ENCODE measurements around the gene SNAPC5.
A peak's percentile ranks its signal among the peaks of the same experiment; 100 is the strongest.

SNAPC5 gene, protein sequence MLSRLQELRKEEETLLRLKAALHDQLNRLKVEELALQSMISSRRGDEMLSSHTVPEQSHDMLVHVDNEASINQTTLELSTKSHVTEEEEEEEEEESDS

DNA sequence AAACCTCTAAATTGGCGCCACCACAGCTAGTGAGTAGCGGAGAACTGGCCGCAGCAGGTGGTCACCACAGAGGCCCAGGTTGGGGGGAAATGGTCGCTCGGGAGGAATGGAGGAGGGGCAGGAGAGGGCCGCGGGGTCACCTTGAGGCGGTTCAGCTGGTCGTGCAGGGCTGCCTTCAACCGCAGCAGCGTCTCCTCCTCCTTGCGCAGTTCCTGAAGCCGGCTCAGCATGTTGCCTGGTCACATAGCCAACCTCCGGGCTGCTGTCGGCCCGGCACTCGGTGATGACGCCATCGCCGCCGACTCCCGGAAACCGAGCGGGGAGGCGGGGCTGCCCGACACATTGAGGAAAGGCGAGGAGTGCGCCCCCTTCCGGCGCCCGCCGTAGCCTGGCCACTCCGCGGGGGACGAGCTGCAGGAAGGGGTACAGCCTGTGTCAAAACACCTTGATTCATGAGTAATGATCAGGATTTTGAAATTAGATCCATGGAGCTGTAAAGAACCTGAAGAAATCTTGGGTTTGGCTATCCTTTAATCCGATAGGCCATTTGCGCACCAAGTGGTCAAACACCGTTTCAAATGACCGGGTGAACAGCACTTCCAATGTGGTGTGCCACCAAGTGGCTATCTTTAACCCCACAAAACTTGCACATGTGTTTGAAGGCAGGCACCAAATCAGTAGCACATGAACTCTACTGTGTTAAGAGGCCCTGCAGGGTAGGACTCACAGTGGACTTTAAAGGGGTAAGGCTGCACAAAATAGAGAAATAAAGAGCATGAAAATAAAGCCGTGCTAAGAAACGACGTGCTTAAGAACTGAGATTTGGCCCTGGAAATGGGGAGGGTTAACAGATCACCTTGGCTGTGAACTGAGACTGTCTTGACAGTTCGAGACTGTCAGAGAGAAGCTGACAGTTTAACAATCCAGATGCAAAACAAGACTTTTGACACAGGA lies at the start of gene SNAPC5:
Gene SNAPC5 (minus strand): TSS at position 261 of the 954 bp plus-strand sequence. CDS start 31 bp downstream, at position 230.
- H3K36me3 ChIP-seq (ENCODE audit: control insufficient read depth in 1 of 2, insufficient read depth in 2 of 2, low read length in 2 of 2): peaks cover 58 to 60% of the 10 kb centered on the region in 2 donors

DNA sequence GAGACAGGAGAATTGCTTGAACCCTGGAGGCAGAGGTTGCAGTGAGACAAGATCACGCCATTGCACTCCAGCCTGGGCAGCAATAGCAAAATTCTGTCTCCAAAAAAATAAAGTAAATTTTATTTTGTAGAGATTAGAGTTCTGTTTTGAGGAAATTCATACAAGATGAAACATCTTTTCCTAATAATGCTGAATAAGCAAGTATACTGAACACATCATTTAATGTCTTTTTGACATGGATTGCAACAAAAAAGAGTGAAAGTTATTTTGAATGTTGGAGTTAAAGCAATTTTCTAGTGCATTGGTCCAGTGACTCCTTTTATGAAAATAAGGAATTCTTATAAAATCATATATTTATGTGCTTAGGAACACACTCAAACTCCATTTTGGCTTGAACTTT lies 47.7 kb upstream of the SNAPC5 start:
- H3K27me3 ChIP-seq (ENCODE audit: low read depth, low read length): no peaks in the 10 kb centered on the region
- no peaks in the 10 kb centered on the region for H3K4me1 ChIP-seq (ENCODE audit: control insufficient read depth in 1 of 2, insufficient read depth in 2 of 2, low read length in 2 of 2)
- no peaks in the 10 kb centered on the region for H3K9me3 ChIP-seq (ENCODE audit: control insufficient read depth in 1 of 2, low read length in 2 of 2)
- H3K27ac ChIP-seq (ENCODE audit: low read length): no peak overlapping the region
- no peak overlapping the region for H3K4me3 ChIP-seq (ENCODE audit: low read depth in 1 of 2, low read length in 2 of 2)
- peaks cover 0 to 4% of the 10 kb centered on the region in 2 donors for H3K36me3 ChIP-seq (ENCODE audit: control insufficient read depth in 1 of 2, insufficient read depth in 2 of 2, low read length in 2 of 2)

More for the DNA sequence above, at the start of gene SNAPC5:
- Histone ChIP-seq H3K27ac (ENCODE audit: low read length) (peak within 1 kb of the TSS; percentile 96), H3K27me3 (ENCODE audit: low read depth, low read length) (no peaks in the 10 kb centered on the region), H3K9me3 (ENCODE audit: control insufficient read depth in 1 of 2, low read length in 2 of 2) (no peaks in the 10 kb centered on the region), H3K4me1 (ENCODE audit: control insufficient read depth in 1 of 2, insufficient read depth in 2 of 2, low read length in 2 of 2) (peaks cover 0 to 33% of the 10 kb centered on the region in 2 donors), H3K4me3 (ENCODE audit: low read depth in 1 of 2, low read length in 2 of 2) (peak within 1 kb of the TSS; percentile 78 to 98)

DNA sequence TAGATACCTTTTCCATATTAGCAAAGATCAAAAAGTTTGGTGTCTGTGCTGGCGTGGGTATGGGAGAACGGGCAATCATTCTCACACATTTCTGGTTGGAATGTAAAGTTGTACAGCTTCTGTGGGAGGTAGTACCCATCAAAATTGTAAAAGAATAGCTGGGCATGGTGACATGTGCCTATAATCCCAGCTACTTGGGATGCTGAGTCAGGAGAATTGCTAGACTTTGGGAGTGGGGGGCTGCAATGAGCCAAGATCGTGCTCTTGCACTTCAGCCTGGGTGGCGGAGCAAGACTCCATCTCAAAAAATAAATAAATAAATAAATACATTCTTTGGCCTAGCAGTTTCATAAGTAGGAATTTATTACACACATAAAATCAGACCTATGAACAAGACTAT lies 45.3 kb upstream of the SNAPC5 start:
- Histone ChIP-seq H3K9me3 (ENCODE audit: control insufficient read depth in 1 of 2, low read length in 2 of 2) (no peaks in the 10 kb centered on the region), H3K36me3 (ENCODE audit: control insufficient read depth in 1 of 2, insufficient read depth in 2 of 2, low read length in 2 of 2) (peaks cover 5 to 7% of the 10 kb centered on the region in 2 donors), H3K27me3 (ENCODE audit: low read depth, low read length) (no peaks in the 10 kb centered on the region), H3K4me3 (ENCODE audit: low read depth in 1 of 2, low read length in 2 of 2) (no peak overlapping the region), H3K27ac (ENCODE audit: low read length) (no peak overlapping the region), H3K4me1 (ENCODE audit: control insufficient read depth in 1 of 2, insufficient read depth in 2 of 2, low read length in 2 of 2) (no peaks in the 10 kb centered on the region)

DNA sequence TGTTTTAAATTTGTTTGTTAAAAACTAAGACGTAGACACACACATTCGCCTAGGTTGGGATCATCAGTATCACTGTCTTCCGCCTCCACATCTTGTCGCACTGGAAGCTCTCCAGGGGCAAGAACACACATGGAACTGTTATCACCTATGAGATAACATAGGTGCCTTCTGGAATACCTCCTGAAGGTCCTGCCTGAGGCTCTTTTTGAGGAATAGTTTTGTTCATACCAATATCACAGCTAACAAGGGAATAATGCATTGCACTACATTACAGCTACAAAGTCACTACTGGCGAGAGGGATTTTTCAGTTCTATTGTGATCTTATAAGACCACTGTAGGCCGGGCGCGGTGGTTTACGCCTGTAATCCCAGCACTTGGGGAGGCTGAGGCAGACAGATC lies 37.5 kb upstream of the SNAPC5 start:
- H3K4me3 ChIP-seq (ENCODE audit: low read depth in 1 of 2, low read length in 2 of 2): no peak overlapping the region
- peaks cover 5 to 6% of the 10 kb centered on the region in 2 donors for H3K36me3 ChIP-seq (ENCODE audit: control insufficient read depth in 1 of 2, insufficient read depth in 2 of 2, low read length in 2 of 2)
- H3K9me3 ChIP-seq (ENCODE audit: control insufficient read depth in 1 of 2, low read length in 2 of 2): no peaks in the 10 kb centered on the region
- H3K27ac ChIP-seq (ENCODE audit: low read length): no peak overlapping the region
- no peaks in the 10 kb centered on the region for H3K4me1 ChIP-seq (ENCODE audit: control insufficient read depth in 1 of 2, insufficient read depth in 2 of 2, low read length in 2 of 2)
- H3K27me3 ChIP-seq (ENCODE audit: low read depth, low read length): no peaks in the 10 kb centered on the region

DNA sequence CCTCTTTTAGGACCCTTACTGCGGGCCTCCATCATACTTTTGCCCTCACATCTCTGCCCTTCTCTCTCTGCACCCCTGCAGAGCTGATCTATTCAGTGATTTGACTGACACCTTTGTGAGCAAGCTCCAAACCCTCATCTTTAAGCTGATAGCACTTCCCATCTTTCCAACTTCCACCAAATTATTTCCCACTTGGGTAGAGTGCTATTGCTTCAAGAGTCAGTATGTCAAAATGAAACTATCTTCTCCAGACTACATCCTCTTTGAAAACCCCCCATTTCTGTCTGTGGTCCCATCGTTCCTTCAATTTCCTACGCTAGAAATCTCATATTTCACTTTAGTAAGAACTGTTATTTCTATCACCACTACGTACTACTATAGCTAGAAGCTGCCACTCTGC lies 27.3 kb upstream of the SNAPC5 start:
- peaks cover 6 to 7% of the 10 kb centered on the region in 2 donors for H3K36me3 ChIP-seq (ENCODE audit: control insufficient read depth in 1 of 2, insufficient read depth in 2 of 2, low read length in 2 of 2)

DNA sequence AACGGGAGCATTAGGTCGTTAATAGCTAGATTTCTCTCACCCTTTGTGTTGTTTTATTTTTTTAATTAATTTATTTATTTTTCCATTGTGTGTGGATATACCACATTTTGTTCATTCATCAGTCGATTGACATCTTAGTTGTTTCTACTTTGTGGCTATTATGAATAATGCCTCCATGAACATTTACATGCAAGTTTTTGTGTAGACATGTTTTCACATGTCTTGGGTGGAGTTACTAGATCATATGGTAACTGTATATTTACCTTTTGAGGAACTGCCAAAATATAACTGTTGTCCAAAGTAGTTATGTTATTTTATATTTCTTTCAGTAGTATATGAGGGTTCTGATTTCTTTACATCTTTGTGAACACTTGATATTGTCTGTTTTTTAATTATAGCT lies 26.4 kb upstream of the SNAPC5 start:
- H3K27ac ChIP-seq (ENCODE audit: low read length): no peak overlapping the region
- no peaks in the 10 kb centered on the region for H3K4me1 ChIP-seq (ENCODE audit: control insufficient read depth in 1 of 2, insufficient read depth in 2 of 2, low read length in 2 of 2)
- no peaks in the 10 kb centered on the region for H3K9me3 ChIP-seq (ENCODE audit: control insufficient read depth in 1 of 2, low read length in 2 of 2)
- H3K27me3 ChIP-seq (ENCODE audit: low read depth, low read length): no peaks in the 10 kb centered on the region
- H3K36me3 ChIP-seq (ENCODE audit: control insufficient read depth in 1 of 2, insufficient read depth in 2 of 2, low read length in 2 of 2): peaks cover 0 to 8% of the 10 kb centered on the region in 2 donors
- H3K4me3 ChIP-seq (ENCODE audit: low read depth in 1 of 2, low read length in 2 of 2): no peak overlapping the region

More for the DNA sequence above, 27.3 kb upstream of the SNAPC5 start:
- H3K27ac ChIP-seq (ENCODE audit: low read length): no peak overlapping the region
- H3K4me1 ChIP-seq (ENCODE audit: control insufficient read depth in 1 of 2, insufficient read depth in 2 of 2, low read length in 2 of 2): no peaks in the 10 kb centered on the region
- no peak overlapping the region for H3K4me3 ChIP-seq (ENCODE audit: low read depth in 1 of 2, low read length in 2 of 2)
- H3K27me3 ChIP-seq (ENCODE audit: low read depth, low read length): no peaks in the 10 kb centered on the region
- H3K9me3 ChIP-seq (ENCODE audit: control insufficient read depth in 1 of 2, low read length in 2 of 2): no peaks in the 10 kb centered on the region

DNA sequence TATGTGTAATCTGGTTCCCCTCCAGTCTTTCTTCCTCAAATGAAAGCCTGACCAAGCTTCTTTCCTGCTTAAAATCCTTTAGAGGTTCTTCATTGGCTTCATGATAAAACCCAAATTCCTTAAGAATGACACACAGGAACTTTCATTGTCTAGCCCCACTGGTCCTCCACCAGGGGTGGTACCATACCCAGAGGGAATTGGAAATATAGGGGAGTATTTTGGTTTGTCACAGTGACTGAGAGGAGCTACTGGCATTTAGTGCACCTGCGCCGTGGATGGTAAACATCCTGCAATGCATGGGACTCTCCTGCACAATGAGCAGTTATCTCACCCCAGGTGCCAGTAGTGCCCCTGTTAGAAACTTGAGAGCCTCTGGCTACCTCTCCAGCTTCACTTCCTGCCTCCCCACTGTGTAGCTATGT lies 18.4 kb upstream of the SNAPC5 start:
- no peak overlapping the region for H3K27ac ChIP-seq (ENCODE audit: low read length)
- H3K9me3 ChIP-seq (ENCODE audit: control insufficient read depth in 1 of 2, low read length in 2 of 2): no peaks in the 10 kb centered on the region
- no peaks in the 10 kb centered on the region for H3K27me3 ChIP-seq (ENCODE audit: low read depth, low read length)
- H3K4me3 ChIP-seq (ENCODE audit: low read depth in 1 of 2, low read length in 2 of 2): no peak overlapping the region
- peaks cover 4 to 10% of the 10 kb centered on the region in 2 donors for H3K36me3 ChIP-seq (ENCODE audit: control insufficient read depth in 1 of 2, insufficient read depth in 2 of 2, low read length in 2 of 2)
- H3K4me1 ChIP-seq (ENCODE audit: control insufficient read depth in 1 of 2, insufficient read depth in 2 of 2, low read length in 2 of 2): no peaks in the 10 kb centered on the region

DNA sequence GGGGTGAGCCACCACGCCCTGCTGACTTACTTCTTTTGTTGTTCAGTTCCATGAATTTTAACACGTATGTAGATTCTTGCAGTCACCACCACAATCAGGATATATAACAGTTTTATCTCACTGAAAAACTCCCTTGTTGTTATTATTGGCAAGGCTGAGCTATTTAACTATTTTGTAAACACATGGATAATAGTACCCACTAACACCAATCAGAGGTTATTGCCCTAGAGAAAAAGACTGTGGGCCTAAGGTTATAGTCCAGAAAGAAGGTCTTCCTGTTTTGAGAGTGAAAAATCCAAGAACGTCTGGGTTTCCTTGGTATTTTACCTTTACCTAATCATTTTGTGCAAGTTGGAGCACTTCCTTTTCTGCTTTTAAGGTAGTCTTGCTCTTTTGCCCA lies 17.0 kb upstream of the SNAPC5 start:
- Histone ChIP-seq H3K4me1 (ENCODE audit: control insufficient read depth in 1 of 2, insufficient read depth in 2 of 2, low read length in 2 of 2) (no peaks in the 10 kb centered on the region), H3K27me3 (ENCODE audit: low read depth, low read length) (no peaks in the 10 kb centered on the region), H3K36me3 (ENCODE audit: control insufficient read depth in 1 of 2, insufficient read depth in 2 of 2, low read length in 2 of 2) (peaks cover 4 to 10% of the 10 kb centered on the region in 2 donors), H3K4me3 (ENCODE audit: low read depth in 1 of 2, low read length in 2 of 2) (no peak overlapping the region), H3K9me3 (ENCODE audit: control insufficient read depth in 1 of 2, low read length in 2 of 2) (no peaks in the 10 kb centered on the region), H3K27ac (ENCODE audit: low read length) (no peak overlapping the region)

DNA sequence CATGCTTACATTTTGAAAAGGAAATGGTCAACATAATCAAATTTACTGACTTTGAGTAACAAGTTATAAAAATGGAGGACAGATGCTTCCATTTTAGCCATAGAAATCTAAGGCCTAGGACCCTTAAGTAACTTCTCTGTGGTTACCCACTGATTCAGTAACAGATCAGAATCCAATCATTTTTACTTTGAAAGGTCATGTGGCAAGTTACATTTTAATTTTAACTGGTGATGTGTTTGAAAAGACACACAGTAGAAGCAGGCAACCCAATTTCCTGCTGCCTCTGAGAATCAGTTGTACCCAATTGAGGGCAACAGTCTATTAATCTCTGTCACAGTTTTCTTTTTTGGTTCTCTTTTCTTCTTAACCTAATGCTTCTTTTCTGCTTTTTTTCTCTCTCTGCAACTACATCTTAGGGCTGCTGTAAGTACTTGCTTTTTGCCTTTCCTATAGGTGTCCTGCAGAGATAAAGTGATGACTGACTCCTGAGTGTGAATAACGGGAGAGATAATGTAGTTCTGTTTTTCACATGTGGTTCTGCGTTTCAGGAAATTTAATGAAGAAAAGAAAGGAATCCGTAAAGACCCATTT lies 10.8 kb upstream of the SNAPC5 start:
- H3K27ac ChIP-seq (ENCODE audit: low read length): no peak overlapping the region
- H3K27me3 ChIP-seq (ENCODE audit: low read depth, low read length): no peaks in the 10 kb centered on the region
- H3K4me3 ChIP-seq (ENCODE audit: low read depth in 1 of 2, low read length in 2 of 2): no peak overlapping the region
- no peaks in the 10 kb centered on the region for H3K9me3 ChIP-seq (ENCODE audit: control insufficient read depth in 1 of 2, low read length in 2 of 2)
- no peaks in the 10 kb centered on the region for H3K36me3 ChIP-seq (ENCODE audit: control insufficient read depth in 1 of 2, insufficient read depth in 2 of 2, low read length in 2 of 2)
- peaks cover 3 to 10% of the 10 kb centered on the region in 2 donors for H3K4me1 ChIP-seq (ENCODE audit: control insufficient read depth in 1 of 2, insufficient read depth in 2 of 2, low read length in 2 of 2)

DNA sequence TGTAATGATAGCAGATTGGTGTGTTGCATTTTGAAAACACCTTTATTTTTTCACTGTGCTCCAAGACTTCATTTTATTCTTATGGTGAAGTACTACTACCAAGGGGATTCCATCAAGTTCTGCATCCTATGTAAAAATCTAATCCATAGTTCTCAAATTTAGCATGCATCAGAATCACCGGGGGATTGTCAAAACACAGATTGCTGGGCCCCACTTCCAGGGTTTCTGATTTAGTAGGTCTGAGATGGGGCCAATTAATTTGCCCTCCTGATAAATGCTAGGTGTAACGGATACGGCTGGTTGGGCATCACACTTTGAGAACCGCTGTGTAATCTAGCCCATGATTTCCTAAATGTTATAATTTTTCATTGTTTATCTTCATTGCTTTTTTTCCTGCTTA lies 8.3 kb upstream of the SNAPC5 start:
- Histone ChIP-seq H3K27me3 (ENCODE audit: low read depth, low read length) (no peaks in the 10 kb centered on the region), H3K4me1 (ENCODE audit: control insufficient read depth in 1 of 2, insufficient read depth in 2 of 2, low read length in 2 of 2) (peaks cover 3 to 28% of the 10 kb centered on the region in 2 donors), H3K4me3 (ENCODE audit: low read depth in 1 of 2, low read length in 2 of 2) (peak overlapping the region; percentile 97 to 100), H3K9me3 (ENCODE audit: control insufficient read depth in 1 of 2, low read length in 2 of 2) (no peaks in the 10 kb centered on the region), H3K36me3 (ENCODE audit: control insufficient read depth in 1 of 2, insufficient read depth in 2 of 2, low read length in 2 of 2) (peaks cover 24% of the 10 kb centered on the region in 2 donors), H3K27ac (ENCODE audit: low read length) (peak overlapping the region; percentile 99)

DNA sequence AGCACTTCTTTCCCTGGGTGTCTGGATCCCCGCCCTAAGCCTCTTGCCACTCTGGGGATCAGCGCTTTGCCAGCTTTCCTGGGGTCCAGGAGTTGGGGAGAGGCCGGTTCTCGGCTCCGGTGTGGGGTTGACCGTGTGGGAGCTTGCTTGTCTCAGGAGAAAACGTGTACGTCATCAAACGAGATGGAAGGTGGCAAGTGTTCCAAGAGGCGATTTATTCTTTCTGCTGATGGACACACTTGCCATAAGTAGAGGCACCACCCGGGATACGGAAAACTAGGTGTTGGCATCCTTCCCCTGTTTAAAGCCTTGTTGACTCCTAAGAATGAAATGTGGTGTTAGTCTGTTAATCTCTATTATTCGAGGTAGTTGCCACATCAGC lies 7.9 kb upstream of the SNAPC5 start:
- no peaks in the 10 kb centered on the region for H3K27me3 ChIP-seq (ENCODE audit: low read depth, low read length)
- H3K4me1 ChIP-seq (ENCODE audit: control insufficient read depth in 1 of 2, insufficient read depth in 2 of 2, low read length in 2 of 2): peaks cover 3 to 28% of the 10 kb centered on the region in 2 donors
- no peaks in the 10 kb centered on the region for H3K9me3 ChIP-seq (ENCODE audit: control insufficient read depth in 1 of 2, low read length in 2 of 2)
- peak overlapping the region; percentile 99 for H3K27ac ChIP-seq (ENCODE audit: low read length)
- peaks cover 28% of the 10 kb centered on the region in 2 donors for H3K36me3 ChIP-seq (ENCODE audit: control insufficient read depth in 1 of 2, insufficient read depth in 2 of 2, low read length in 2 of 2)
- H3K4me3 ChIP-seq (ENCODE audit: low read depth in 1 of 2, low read length in 2 of 2): peak overlapping the region; percentile 97 to 100
